ENCODE data around the gene TMCC1. TPM values are rescaled to one million over a fixed set of nuclear protein-coding genes. Genes with fewer than 3 reads are reported as not detected.
"Not testable (repeated sequence)": the region's sequence is repeated elsewhere in the genome, so short reads cannot be mapped to it uniquely, and the experiment has no call there.

Gene TMCC1
- total RNA-seq, 1 donor from 2014 or later = 37.8 TPM

- H3K4me1 Mint-ChIP-seq (ENCODE audit: unreplicated experiment) = peaks cover 72% of the 10 kb centered on the region
- H3K27ac Mint-ChIP-seq (ENCODE audit: unreplicated experiment) = peak overlapping the region; percentile 78
- no peaks in the 10 kb centered on the region for H3K36me3 Mint-ChIP-seq (ENCODE audit: unreplicated experiment)
- peak overlapping the region; percentile 29 for H3K4me3 Mint-ChIP-seq (ENCODE audit: unreplicated experiment)
- no peak for TF ChIP-seq CTCF (IDR thresholded peaks at IDR 0.05)
- H3K9me3 Mint-ChIP-seq (ENCODE audit: unreplicated experiment) = no peaks in the 10 kb centered on the region
- no peak for DNase-seq (ENCODE audit: extremely low spot score, unreplicated experiment)
- H3K27me3 Mint-ChIP-seq (ENCODE audit: unreplicated experiment) = no peaks in the 10 kb centered on the region
Measured at GRCh38 chr3:129611812-129612533, 281.5 kb downstream of the TMCC1 start.

GRCh38 chr3:129611446-129611800 lies 282.1 kb downstream of the TMCC1 start:
- no peaks in the 10 kb centered on the region for H3K9me3 Mint-ChIP-seq (ENCODE audit: unreplicated experiment)
- peaks cover 69% of the 10 kb centered on the region for H3K4me1 Mint-ChIP-seq (ENCODE audit: unreplicated experiment)
- peak overlapping the region; percentile 78 for H3K27ac Mint-ChIP-seq (ENCODE audit: unreplicated experiment)
- DNase-seq (ENCODE audit: extremely low spot score, unreplicated experiment) = no peak
- no peaks in the 10 kb centered on the region for H3K36me3 Mint-ChIP-seq (ENCODE audit: unreplicated experiment)
- H3K4me3 Mint-ChIP-seq (ENCODE audit: unreplicated experiment) = no peak overlapping the region
- TF ChIP-seq CTCF (IDR thresholded peaks at IDR 0.05) = no peak
- no peaks in the 10 kb centered on the region for H3K27me3 Mint-ChIP-seq (ENCODE audit: unreplicated experiment)

- peak overlapping the region; percentile 78 for H3K27ac Mint-ChIP-seq (ENCODE audit: unreplicated experiment)
- H3K4me1 Mint-ChIP-seq (ENCODE audit: unreplicated experiment) = peaks cover 64% of the 10 kb centered on the region
- not testable (repeated sequence) for H3K9me3 Mint-ChIP-seq (ENCODE audit: unreplicated experiment); H3K36me3 Mint-ChIP-seq (ENCODE audit: unreplicated experiment); H3K27me3 Mint-ChIP-seq (ENCODE audit: unreplicated experiment); H3K4me3 Mint-ChIP-seq (ENCODE audit: unreplicated experiment); DNase-seq (ENCODE audit: extremely low spot score, unreplicated experiment)
Measured at GRCh38 chr3:129610794-129611445, 282.6 kb downstream of the TMCC1 start.

- Mint-ChIP-seq H3K4me3 (ENCODE audit: unreplicated experiment) (no peak overlapping the region), H3K36me3 (ENCODE audit: unreplicated experiment) (no peaks in the 10 kb centered on the region), H3K27me3 (ENCODE audit: unreplicated experiment) (no peaks in the 10 kb centered on the region), H3K9me3 (ENCODE audit: unreplicated experiment) (no peaks in the 10 kb centered on the region), H3K27ac (ENCODE audit: unreplicated experiment) (peak overlapping the region; percentile 75), H3K4me1 (ENCODE audit: unreplicated experiment) (peaks cover 58% of the 10 kb centered on the region)
- DNase-seq (ENCODE audit: extremely low spot score, unreplicated experiment) = no peak
- no peak for TF ChIP-seq CTCF (IDR thresholded peaks at IDR 0.05)
Measured at GRCh38 chr3:129610276-129610675, 283.2 kb downstream of the TMCC1 start.

GRCh38 chr3:129609591-129610182 lies 283.8 kb downstream of the TMCC1 start:
- Mint-ChIP-seq H3K9me3 (ENCODE audit: unreplicated experiment) (no peaks in the 10 kb centered on the region), H3K4me3 (ENCODE audit: unreplicated experiment) (no peak overlapping the region), H3K27ac (ENCODE audit: unreplicated experiment) (peak overlapping the region; percentile 75), H3K36me3 (ENCODE audit: unreplicated experiment) (no peaks in the 10 kb centered on the region), H3K4me1 (ENCODE audit: unreplicated experiment) (peaks cover 54% of the 10 kb centered on the region), H3K27me3 (ENCODE audit: unreplicated experiment) (no peaks in the 10 kb centered on the region)
- no peak for TF ChIP-seq CTCF (IDR thresholded peaks at IDR 0.05)
- DNase-seq (ENCODE audit: extremely low spot score, unreplicated experiment) = no peak

All from osteocyte (in vitro differentiated cells).